HG03469 (cell line): ENCODE measurements around the gene CYS1.

ENCODE experiments used
- ATAC-seq: cut with Tn5 transposase; IDR thresholded peaks from one replicate; pipeline ENCODE4 v1.9.1; 2021; ENCODE audit warnings: mild to moderate bottlenecking, moderate library complexity, moderate number of reproducible peaks; ENCODE audit not compliant: unreplicated experiment

CYS1 gene

DNA sequence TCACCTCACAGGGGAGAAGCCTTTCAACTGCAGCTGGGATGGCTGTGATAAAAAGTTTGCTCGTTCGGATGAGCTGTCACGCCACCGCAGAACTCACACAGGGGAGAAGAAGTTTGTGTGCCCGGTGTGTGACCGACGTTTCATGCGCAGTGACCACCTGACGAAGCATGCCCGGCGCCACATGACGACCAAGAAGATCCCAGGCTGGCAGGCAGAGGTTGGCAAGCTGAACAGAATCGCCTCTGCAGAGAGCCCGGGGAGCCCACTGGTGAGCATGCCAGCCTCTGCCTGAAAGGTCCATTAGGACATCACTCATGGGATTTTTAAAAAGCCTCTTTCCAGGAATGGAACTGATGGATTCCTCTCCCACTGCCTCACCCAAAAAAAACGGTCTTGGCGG lies 28.0 kb downstream of the CYS1 start:
- no peak for ATAC-seq

DNA sequence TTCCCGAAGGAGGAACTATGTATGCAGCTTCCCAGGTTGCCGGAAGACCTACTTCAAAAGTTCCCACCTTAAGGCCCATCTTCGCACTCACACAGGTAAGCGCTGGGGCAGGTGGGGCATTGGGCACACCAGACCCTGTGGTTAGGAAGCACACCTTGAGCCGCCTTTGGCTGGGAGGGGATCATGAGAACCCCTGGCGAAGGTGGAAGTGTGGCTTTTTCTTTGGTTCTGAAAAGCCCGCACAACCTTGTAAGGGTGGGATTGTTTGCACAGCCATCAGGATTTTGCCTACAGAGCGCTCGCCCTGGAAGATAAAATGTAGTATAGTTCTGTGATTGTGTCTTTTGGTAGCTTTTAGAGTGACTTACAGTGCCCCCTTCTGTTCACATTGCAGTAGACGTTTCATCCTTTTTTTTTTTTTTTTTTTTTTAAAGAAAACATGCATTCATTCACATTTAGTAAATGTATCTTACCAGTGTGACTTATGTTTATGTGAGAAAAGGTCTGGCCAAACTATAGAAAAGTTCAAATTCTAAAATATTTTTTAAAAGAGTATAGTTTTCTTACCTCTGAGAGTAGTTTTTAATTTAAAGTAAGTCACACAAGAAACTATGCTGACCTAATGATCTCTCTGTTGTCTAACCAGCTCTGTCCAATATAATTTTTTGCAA lies 31.6 kb downstream of the CYS1 start:
- ATAC-seq, result no peak

DNA sequence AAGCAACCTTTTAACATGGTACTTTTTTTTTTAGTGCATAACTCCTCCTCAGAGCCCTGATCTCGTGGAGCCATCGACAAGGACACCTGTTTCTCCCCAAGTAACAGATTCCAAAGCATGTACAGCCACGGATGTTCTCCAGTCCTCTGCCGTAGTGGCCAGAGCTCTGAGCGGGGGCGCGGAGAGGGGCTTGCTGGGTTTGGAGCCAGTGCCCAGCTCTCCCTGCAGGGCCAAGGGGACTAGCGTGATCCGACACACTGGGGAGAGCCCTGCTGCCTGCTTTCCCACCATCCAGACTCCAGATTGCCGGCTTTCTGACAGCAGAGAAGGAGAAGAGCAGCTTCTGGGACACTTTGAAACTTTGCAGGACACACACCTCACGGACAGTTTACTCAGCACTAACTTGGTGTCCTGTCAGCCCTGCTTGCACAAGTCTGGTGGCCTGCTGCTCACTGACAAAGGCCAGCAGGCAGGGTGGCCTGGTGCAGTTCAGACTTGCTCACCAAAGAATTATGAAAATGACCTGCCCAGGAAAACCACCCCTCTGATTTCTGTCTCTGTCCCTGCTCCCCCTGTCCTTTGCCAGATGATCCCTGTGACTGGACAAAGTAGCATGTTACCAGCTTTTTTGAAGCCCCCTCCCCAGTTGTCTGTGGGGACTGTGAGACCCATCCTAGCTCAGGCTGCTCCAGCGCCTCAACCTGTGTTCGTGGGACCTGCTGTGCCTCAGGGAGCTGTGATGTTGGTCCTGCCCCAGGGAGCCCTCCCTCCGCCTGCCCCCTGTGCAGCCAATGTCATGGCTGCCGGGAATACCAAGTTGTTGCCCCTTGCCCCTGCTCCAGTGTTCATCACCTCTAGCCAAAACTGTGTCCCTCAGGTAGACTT lies 32.4 kb downstream of the CYS1 start:
- no peak for ATAC-seq

DNA sequence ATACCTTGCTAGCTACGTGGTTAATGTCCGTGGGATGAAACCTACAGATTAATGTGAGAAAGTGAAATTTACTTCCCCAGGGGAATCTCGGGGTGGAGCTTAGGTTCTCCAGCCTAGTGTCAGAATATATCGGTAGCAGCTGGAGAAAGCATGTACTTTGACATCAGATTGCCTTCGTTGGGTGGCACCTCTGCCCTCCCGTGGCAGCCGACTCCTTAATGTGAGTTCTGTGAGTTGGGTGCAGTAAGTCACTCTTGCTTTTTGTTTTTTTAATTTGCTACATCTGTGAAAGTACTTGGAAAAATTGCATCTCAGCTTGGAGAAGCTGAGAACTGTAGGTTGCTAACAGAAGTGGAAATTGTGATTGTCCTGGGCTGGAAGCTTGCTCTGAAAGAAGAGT lies 33.3 kb downstream of the CYS1 start:
- no peak for ATAC-seq

DNA sequence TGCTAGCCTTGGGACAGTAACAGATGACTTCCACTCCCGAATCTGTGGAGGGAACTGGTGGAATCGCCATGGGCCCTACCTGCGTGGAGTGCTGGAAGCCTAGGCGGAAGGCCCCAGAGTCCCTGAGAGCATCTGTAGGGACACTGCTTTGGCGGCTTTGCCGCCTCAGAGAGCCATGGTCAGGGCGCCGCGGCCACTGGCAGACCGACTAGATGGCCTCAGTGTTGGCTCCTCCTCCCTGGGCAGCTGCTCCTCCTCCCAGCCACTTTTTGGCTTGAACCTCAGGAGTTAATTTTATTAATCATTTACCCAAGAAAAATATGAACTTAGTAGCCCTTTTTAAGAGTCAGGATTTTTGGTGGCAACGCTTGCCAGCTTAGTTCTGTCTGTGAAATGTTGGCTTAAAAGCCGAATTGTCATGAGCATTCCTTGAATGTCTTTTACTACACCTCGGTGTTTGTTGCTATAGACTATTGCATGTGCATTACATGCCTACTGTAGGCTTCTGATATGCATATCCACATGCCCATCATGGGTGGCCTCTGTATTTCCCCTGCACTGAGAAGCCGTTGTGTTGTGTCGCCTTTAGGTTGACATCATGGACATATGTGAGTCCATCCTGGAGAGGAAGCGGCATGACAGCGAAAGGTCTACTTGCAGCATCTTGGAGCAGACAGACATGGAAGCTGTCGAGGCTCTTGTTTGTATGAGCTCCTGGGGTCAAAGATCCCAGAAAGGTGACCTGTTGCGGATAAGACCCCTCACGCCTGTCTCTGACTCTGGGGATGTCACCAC lies 34.5 kb downstream of the CYS1 start:
- ATAC-seq, result no peak

DNA sequence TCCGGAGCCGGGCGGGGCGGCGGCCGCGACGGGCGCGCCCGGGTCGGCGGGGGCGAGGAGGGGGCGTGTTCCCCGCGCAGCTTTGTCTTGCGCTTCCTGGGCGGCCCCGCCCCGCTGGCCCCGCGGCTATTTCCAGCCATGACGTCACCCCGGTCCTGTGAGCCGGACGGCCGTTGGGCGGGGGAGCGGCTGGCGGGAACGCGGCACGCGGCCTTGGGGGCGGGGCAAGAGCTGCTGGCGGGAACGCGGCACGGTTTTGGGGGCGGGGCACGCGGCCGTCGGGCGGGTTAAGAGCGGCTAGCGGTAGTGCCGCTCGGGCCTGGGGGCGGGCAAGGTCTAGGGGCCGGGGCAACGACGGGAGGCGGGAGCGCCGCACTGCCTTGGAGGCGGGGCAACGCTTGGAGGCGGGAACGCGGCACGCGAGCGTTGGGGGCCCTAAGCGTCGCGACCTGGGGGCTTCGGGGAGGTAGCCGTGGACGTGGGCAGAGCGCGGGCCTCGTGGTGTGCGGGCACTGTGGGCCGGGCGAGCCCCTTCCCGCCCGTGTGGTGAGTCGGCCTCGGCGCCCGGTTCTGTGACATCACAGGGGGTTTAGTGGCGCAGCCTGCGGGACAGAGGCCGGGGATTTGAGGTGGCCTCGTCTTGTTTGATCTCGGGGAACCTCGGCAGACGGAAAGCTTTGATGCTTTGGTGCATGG lies 36.2 kb downstream of the CYS1 start:
- ATAC-seq, result peak; percentile 21

DNA sequence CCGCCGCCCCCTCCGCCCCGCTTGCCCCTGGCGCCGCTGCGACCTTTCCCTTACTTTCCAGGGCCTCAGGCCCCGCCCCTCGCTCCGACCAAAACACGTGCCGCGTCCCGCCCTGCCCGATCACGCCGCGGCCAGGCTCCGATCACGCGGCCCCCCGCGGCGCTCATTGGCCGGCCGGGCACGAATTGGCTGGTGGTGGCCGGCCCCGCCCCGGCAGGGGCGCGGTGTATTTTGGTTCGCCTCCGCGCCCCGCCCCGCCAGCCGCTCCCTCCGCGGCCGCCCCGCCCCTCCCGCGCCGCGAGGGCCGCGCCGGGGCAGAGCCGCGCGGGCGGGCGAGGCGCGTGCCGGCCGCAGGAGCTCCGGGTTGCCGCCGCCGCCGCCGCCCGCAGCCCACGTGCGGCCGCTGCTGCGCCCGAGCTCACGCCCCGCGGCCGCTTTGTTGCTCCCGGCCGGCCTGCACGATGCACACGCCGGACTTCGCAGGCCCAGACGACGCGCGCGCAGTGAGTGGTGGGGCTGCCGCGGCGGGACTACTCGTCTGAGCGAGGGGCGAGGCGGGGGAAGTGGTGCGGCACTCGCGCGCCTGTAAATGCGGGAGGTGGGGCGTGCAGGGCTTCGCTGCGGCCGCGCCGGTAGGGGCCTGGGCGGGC lies 36.8 kb downstream of the CYS1 start, which contains the start of gene KLF11:
TSS of gene KLF11 (plus strand) at position 295 of the 650 bp plus-strand sequence. CDS start at position 462, 167 bp downstream.
- ATAC-seq, result peak; percentile 40

DNA sequence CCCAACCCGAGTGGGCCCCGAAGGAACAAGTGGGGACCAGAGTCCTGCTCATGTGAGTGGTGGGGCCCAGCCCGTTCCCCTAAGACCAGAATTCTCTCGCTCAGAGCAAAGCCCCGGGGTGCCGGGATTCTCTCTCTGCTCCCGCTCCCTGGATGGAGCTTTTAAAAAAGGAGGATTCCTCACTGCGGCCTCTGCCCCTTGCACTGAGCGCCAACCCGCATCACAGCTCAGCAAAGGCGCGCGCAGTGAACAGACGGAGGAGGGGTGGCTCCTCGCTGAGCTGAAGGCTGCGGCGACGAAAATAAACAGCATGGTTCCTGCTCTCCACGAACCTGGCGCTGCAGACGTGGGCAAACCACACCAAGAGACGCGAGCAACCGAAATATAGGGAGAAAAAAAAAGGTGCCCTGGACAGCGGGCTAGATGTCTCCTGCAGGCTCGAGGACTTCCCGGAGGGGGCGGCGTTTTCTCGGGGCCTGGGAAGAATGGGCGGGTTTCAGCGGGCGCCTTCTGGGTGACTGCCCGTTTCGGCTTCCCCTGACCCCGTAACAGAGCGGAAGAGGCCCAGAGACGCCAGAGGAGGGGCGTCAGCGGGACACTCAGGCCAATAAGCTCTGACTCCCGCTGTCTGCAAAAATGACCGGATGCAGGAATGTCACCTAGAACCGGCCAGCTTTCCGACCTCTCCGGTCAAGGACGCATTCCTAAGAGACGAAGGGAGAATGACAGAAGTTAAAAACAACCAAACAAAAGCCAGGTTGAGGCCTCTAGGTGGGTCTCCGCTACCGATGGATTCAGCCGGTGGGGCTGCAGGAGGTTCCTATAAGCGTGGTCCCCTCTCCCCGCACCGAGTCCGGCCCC lies 37.7 kb downstream of the CYS1 start:
- no peak for ATAC-seq

DNA sequence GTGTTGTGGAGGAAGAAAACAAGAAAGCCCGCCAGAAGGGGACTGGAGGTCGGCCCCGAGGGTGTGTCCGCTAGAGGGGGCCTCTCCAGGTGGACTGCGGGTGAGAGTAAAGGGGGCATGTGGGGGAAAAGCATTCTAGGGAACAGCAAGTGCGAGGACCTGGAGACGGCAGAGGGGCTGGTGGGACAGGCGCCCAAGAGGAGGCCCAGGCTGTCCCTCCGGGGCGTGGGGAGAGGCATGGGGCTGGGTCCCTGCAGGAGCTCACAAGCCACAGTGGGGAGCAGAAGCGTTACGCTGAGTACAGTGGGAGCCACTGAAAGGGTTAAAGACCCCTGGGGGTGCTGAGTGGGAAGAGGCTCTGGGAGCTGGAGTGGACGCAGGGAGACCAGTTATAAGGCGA lies 38.5 kb downstream of the CYS1 start:
- no peak for ATAC-seq

DNA sequence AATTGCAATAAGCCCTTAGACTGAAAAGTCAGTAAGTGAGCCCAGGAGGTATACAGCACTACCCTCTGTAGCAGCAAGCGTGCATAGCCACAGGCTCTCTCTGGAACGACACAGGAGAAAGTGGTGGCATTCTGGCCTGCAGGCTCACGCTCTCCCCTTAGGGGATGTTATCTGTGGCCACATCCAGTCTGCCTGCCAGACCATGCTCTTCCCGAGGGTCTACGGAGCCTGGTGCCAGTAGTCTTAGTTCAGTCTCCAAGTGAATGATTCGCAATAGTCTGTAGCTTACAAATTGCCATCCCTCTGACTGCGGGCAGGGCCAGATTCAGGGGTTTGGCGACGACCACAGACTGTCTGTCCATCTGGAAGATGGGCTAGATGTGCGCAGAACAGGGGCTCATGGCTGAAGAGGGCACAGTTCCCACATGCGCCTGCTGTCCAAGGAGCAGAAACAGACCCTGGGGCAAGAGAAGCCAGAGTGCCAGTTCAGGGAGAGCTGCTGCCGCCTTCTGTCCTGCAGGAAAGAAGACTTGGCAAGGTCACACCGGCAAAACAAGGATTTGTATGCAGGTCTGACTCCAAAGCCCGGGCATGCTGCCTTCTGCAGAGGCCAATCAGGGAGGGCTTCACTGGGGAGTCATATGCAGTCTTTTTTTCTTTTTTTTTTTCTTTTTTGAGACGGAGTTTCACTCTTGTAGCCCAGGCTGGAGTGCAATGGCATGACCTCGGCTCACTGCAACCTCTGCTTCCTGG lies 40.4 kb downstream of the CYS1 start:
- ATAC-seq, result no peak

DNA sequence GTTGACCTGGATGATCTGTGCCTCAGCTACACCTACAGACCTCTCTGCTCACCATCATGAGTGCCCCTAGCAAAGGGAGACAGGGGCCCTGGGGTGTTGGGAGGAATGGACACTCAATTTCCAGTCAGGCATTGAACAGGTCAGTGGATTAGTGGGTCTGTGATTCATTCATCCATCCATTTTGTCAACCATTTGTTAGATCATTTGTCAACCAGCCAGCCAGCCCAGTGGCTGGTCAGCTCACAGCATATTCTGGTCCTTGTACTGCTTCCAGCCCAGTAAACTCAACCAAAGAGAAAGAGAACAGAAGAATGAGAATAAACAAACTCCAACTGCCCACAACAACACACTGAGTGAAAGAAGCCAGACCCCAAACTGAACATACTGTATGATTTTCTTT lies 41.5 kb downstream of the CYS1 start:
- ATAC-seq, result no peak

DNA sequence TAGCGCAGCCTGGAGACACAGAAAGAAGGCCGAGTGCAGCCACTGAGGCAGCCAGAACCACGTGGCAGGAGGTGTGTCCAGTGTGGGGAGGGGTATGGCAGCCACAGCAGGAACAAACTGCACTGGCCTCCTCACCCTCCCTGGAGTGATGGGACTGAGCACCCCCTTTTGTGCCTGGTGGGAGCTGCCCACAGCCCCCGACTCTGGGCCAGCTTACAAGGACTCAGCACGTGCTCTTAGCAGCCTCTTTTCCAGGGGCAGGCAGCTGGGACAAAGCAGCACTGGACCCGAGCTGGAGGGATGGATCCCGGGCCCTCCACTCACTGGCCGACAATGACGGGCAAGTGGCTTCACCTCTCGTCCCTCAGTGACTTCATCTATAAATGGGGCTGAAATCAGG lies 42.1 kb downstream of the CYS1 start:
- ATAC-seq, result no peak

DNA sequence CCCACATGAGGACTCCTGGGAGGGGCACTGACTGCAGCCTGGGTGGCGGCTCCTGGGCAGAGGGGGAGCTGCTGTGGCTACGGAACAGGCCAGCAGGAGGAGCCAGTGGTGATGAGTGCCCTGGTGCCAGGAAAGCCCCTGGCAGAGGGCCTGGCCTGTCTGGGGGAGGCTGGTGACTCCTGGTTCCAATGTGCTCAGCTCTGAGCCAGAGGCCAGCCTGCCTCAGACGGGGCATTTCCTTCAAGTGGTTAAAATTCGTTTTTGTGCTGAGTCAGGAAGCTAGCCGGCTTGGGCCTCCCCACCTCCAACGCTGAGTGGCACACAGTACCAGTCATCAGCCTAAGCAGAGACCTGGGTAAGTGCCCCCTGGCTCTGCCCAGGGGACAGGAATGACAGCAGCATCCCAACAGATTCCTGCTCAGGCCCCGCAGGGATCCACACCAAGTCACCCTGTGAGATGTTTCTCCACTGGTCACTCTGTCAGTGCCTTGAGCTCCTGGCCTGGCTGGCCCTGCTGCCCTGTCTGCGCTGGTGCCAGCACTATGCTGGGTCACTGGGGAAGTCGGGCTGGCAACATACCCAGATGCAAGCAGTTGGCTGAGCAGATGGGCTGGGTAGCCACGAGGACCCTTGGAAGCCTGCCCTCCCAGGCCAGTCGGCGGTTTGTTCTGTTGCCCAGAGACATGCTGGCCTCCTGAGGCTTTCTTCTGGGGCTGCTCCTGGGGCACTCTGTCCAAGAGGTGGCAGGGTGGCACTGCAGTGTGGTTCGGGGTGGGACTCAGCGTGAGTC lies 43.9 kb downstream of the CYS1 start:
- ATAC-seq, result no peak

DNA sequence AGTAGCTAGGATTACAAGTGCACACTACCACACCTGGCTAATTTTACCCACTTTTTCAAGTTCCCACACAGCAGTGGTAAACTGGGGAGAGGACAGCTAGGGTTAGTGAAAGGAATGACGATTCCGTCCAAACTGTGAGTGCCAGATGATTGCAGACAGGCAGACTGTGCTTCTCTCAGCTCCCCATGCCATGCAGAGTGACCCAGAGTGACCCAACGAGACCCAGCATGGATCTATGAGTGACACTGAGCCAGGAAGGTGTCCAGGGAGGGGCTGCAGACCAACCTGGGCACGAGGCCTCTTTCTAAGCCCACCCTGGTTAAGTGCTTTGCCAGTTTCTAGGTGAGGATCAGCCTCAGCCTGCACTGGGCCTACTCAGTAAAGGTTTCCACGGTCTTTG lies 44.6 kb downstream of the CYS1 start:
- ATAC-seq, result no peak

DNA sequence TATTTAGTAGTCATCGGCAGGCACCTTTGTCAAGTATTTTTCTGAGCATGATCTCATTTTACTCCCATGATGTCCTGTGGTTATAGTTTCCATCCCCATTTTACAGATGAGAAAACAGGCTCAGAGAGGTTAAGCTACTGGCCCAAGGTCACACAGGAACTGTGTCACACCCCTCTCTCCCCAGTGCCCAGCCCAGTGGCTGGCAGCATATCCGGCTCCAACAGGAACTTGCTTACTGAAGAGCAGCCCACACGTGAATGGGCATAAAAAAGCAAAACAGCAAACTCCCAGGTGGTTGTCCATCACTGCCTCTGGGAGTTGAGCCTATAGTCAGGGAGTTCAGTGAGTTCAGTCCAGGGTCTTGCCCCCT lies 45.2 kb downstream of the CYS1 start:
- no peak for ATAC-seq

DNA sequence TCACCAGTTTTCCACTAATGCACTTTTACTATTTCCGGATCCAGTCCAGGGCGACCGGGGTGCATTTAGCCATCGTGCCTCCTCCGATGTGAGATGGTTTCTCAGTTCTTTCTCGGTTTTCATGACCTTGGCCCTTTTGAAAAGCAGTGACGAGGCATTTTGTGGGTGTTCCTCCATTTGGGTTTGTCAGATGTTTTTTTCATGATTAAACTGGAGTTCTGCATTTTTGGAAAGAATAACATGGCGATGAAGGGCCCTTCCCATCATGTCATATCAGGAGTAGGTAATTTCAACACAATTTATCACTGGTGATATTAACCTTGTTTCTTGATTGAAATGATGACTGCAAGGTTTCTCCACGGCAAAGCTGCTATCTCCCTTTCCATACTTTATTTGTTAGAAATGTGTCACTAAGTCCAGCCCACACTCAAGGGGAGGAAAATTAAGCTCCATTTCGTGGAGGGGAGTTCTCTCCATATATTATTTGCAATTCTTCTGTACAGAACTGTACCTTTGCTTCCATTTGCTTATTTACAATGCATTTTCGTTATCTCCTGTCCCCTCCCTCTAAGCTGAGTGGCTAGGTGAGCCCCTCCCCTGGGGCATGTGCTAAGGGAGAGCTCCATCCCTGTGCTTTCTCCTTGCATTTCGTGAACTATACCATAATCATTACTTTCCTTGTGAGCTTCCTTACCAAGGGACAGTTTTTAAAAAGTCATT lies 45.7 kb downstream of the CYS1 start:
- ATAC-seq, result no peak

DNA sequence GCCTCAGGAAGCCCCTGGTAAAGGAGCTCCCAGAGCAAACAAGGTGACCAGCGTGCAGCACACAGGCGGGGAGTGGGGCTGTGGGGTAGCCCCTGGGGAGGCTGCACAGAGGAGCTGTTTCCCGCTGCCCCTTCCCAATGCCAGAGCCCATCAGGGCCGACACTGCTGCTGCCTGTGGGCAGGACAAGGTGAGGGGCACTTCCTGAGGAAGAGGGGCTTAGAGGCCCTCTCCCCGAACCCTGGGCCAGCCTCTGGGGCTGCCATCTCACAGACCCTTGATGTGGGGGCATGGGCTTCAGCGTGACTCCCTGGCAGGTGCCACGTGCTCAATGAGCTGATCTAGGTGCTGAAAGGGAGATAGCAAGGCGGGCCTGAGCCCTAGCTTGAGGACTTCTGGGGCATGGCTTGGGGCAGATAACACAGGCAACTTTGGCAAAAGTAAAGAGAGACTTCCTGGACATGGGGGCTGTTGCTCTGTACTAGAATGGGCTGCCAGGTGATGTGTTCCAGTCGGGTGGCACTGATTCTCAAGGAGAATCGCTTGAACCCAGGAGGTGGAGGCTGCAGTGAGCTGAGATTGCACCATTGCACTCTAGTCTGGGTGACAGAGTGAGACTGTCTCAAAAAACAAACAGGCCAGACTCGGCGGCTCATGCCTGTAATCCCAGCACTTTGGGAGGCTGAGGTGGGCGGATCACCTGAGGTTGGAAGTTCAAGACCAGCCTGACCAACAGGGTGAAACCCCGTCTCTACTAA lies 46.8 kb downstream of the CYS1 start:
- no peak for ATAC-seq
